SK-N-SH treated with all-trans-retinoic acid at 6 μM for 48 hours (cell line): ENCODE measurements around the gene OST4.

Experiments
- ATAC-seq: fragments of 200-7000 bp; cut with Tn5 transposase; 3 replicates; pipeline ENCODE4 v1.9.1; 2020; ENCODE audit warnings: mild to moderate bottlenecking, moderate library complexity
- ARNTL ChIP-seq: fragments of 450-650 bp; formaldehyde crosslinking; IDR thresholded peaks from 2 replicates; pipeline ENCODE4 v1.5.0; 2020; ENCODE audit warnings: low read depth, mild to moderate bottlenecking, moderate library complexity, borderline replicate concordance
- BACH2 ChIP-seq: fragments of 250-450 bp; sonication (Bioruptor Pico); IDR thresholded peaks from 2 replicates; pipeline ENCODE4 v1.9.0; 2021; ENCODE audit warnings: mild to moderate bottlenecking, borderline replicate concordance
- CSDC2 ChIP-seq: fragments of 250-450 bp; sonication (Bioruptor Pico); IDR thresholded peaks from 2 replicates; pipeline ENCODE4 v1.5.0; 2020; ENCODE audit warnings: mild to moderate bottlenecking, moderate library complexity
- ESRRG ChIP-seq: fragments of 250-450 bp; sonication (Bioruptor Pico); IDR thresholded peaks from 2 replicates; pipeline ENCODE4 v1.6.1; 2021; ENCODE audit warnings: mild to moderate bottlenecking
- GLIS3 ChIP-seq: fragments of 250-450 bp; sonication (Bioruptor Pico); IDR thresholded peaks from 2 replicates; pipeline ENCODE4 v1.5.0; 2020; ENCODE audit warnings: mild to moderate bottlenecking, moderate library complexity
- ISL1 ChIP-seq: fragments of 250-450 bp; sonication (Bioruptor Pico); IDR thresholded peaks from 2 replicates; pipeline ENCODE4 v2.1.2; 2022; ENCODE audit warnings: mild to moderate bottlenecking, moderate library complexity
- PPARA ChIP-seq: fragments of 250-450 bp; sonication (Bioruptor Pico); IDR thresholded peaks from 2 replicates; pipeline ENCODE4 v1.5.0; 2020; ENCODE audit warnings: mild to moderate bottlenecking, borderline replicate concordance
- RARB ChIP-seq: fragments of 250-450 bp; sonication (Bioruptor Pico); IDR thresholded peaks from 2 replicates; pipeline ENCODE4 v1.8.0; 2021; ENCODE audit warnings: mild to moderate bottlenecking, moderate library complexity
- TOX ChIP-seq: fragments of 250-450 bp; sonication (Bioruptor Pico); IDR thresholded peaks from 2 replicates; pipeline ENCODE4 v1.8.0; 2021; ENCODE audit warnings: mild to moderate bottlenecking, moderate library complexity, borderline replicate concordance
- ZFP3 ChIP-seq: fragments of 250-450 bp; sonication (Bioruptor Pico); IDR thresholded peaks from 2 replicates; pipeline ENCODE4 v1.5.0; 2020; ENCODE audit warnings: mild to moderate bottlenecking, moderate library complexity
- ZFP30 ChIP-seq: fragments of 450-650 bp; formaldehyde crosslinking; IDR thresholded peaks from 2 replicates; pipeline ENCODE4 v1.5.0; 2022; ENCODE audit warnings: mild to moderate bottlenecking, moderate library complexity
- ZNF8 ChIP-seq: fragments of 450-650 bp; formaldehyde crosslinking; IDR thresholded peaks from 2 replicates; pipeline ENCODE4 v1.5.0; 2020; ENCODE audit warnings: mild to moderate bottlenecking, moderate library complexity
- TF ChIP-seq, protein P1 (sequence below): fragments of 250-450 bp; sonication (Bioruptor Pico); IDR thresholded peaks from 2 replicates; pipeline ENCODE4 v1.8.0; 2021; ENCODE audit warnings: low read depth, mild to moderate bottlenecking, moderate library complexity, borderline replicate concordance
- TF ChIP-seq, protein P2 (sequence below): fragments of 250-450 bp; sonication (Bioruptor Pico); IDR thresholded peaks from 2 replicates; pipeline ENCODE4 v1.8.0; 2020; ENCODE audit warnings: mild to moderate bottlenecking, moderate library complexity, borderline replicate concordance
- TF ChIP-seq, protein P3 (sequence below): fragments of 250-450 bp; sonication (Bioruptor Pico); IDR thresholded peaks from 2 replicates; pipeline ENCODE4 v1.5.1; 2020; ENCODE audit warnings: low read depth, mild to moderate bottlenecking, moderate library complexity
- TF ChIP-seq, protein P4 (sequence below): fragments of 250-450 bp; sonication (Bioruptor Pico); IDR thresholded peaks from 2 replicates; pipeline ENCODE4 v1.5.1; 2021; ENCODE audit warnings: mild to moderate bottlenecking, moderate library complexity

OST4 gene

DNA sequence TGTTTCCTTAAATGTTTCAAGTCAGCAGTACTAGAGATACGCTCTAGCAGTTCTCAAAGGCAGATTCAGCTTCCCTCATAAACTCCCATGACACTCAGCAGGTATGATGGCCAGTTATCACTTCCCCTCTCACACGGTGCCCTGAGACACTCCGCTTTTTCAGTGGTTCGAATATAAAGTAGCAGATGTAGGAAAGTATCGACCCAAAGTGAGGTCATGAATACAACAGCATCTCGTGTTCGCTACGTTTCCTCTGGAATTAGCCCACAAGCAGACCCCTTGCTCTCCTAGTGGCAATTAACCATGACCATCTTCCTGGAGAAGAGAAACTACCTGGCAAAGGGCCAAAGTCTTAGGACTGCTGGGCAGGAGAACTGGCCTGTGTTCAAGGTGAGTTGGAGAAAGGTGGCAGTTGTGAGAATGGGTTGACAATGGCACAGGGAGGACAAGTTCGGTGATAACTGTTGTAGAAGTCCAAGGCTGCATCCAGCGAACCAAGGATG is 29.2 kb downstream of the OST4 start:
- no peak for ATAC-seq
- TF ChIP-seq ZNF8 (CRISPR knock-in tag) (no peak), ZFP3 (no peak), GLIS3 (CRISPR knock-in tag) (no peak), ARNTL (CRISPR knock-in tag) (no peak), RARB (CRISPR knock-in tag) (no peak), BACH2 (no peak), PPARA (CRISPR knock-in tag) (no peak), ISL1 (no peak)
- TF ChIP-seq, protein P1, sequence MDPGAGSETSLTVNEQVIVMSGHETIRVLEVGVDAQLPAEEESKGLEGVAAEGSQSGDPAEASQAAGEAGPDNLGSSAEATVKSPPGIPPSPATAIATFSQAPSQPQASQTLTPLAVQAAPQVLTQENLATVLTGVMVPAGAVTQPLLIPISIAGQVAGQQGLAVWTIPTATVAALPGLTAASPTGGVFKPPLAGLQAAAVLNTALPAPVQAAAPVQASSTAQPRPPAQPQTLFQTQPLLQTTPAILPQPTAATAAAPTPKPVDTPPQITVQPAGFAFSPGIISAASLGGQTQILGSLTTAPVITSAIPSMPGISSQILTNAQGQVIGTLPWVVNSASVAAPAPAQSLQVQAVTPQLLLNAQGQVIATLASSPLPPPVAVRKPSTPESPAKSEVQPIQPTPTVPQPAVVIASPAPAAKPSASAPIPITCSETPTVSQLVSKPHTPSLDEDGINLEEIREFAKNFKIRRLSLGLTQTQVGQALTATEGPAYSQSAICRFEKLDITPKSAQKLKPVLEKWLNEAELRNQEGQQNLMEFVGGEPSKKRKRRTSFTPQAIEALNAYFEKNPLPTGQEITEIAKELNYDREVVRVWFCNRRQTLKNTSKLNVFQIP (CRISPR knock-in tag), result no peak
- TF ChIP-seq, protein P2, sequence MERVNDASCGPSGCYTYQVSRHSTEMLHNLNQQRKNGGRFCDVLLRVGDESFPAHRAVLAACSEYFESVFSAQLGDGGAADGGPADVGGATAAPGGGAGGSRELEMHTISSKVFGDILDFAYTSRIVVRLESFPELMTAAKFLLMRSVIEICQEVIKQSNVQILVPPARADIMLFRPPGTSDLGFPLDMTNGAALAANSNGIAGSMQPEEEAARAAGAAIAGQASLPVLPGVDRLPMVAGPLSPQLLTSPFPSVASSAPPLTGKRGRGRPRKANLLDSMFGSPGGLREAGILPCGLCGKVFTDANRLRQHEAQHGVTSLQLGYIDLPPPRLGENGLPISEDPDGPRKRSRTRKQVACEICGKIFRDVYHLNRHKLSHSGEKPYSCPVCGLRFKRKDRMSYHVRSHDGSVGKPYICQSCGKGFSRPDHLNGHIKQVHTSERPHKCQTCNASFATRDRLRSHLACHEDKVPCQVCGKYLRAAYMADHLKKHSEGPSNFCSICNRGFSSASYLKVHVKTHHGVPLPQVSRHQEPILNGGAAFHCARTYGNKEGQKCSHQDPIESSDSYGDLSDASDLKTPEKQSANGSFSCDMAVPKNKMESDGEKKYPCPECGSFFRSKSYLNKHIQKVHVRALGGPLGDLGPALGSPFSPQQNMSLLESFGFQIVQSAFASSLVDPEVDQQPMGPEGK (CRISPR knock-in tag), result no peak
- TF ChIP-seq, protein P3, sequence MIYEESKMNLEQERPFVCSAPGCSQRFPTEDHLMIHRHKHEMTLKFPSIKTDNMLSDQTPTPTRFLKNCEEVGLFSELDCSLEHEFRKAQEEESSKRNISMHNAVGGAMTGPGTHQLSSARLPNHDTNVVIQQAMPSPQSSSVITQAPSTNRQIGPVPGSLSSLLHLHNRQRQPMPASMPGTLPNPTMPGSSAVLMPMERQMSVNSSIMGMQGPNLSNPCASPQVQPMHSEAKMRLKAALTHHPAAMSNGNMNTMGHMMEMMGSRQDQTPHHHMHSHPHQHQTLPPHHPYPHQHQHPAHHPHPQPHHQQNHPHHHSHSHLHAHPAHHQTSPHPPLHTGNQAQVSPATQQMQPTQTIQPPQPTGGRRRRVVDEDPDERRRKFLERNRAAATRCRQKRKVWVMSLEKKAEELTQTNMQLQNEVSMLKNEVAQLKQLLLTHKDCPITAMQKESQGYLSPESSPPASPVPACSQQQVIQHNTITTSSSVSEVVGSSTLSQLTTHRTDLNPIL (CRISPR knock-in tag), result no peak

DNA sequence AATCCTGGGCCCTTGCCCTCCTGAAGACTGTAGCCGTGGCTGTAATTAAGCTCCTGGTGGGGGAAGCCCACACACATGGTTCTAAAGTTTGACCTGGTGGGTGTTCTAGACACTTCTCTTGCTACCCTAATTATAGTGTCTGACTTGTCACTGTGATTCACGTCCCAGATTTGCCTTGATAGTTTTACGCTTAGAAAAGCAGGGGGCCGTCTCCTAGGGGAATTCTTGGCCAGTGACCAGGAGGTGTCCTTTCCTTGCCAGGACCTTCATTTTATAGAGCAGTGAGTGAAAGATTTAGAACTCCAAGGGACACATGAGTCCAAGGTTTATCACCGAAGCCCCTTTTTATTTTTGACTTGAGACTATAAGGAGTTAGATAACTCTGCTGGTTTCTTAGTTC is 29.7 kb downstream of the OST4 start:
- ATAC-seq, result no peak
- TF ChIP-seq, protein P1 (CRISPR knock-in tag), result no peak
- TF ChIP-seq ZFP30 (CRISPR knock-in tag), result no peak
- TF ChIP-seq, protein P2 (CRISPR knock-in tag), result no peak
- no peak for TF ChIP-seq PPARA (CRISPR knock-in tag)
- TF ChIP-seq, protein P4, sequence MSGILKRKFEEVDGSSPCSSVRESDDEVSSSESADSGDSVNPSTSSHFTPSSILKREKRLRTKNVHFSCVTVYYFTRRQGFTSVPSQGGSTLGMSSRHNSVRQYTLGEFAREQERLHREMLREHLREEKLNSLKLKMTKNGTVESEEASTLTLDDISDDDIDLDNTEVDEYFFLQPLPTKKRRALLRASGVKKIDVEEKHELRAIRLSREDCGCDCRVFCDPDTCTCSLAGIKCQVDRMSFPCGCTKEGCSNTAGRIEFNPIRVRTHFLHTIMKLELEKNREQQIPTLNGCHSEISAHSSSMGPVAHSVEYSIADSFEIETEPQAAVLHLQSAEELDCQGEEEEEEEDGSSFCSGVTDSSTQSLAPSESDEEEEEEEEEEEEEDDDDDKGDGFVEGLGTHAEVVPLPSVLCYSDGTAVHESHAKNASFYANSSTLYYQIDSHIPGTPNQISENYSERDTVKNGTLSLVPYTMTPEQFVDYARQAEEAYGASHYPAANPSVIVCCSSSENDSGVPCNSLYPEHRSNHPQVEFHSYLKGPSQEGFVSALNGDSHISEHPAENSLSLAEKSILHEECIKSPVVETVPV (CRISPR knock-in tag), result no peak

DNA sequence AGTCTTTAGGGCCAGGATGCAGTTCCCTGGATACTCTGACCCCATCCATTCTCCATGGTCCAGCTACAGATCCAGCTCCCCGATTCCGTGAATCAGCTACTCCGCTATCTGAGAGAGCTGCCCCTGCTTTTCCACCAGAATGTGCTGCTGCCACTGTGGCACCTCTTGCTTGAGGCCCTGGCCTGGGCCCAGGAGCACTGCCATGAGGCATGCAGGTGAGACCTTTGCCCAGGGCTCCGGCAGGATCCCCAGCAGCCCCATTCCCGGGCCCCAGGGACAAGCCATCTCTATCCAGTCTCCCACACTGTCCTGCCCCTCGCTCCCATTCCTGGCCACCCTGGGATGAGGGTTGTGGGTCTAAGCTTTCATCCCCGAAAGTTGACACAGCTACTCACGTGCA is 31.2 kb downstream of the OST4 start:
- TF ChIP-seq ZNF8 (CRISPR knock-in tag) (no peak), PPARA (CRISPR knock-in tag) (no peak), CSDC2 (no peak)
- TF ChIP-seq, protein P2 (CRISPR knock-in tag), result no peak
- ATAC-seq, result no peak

DNA sequence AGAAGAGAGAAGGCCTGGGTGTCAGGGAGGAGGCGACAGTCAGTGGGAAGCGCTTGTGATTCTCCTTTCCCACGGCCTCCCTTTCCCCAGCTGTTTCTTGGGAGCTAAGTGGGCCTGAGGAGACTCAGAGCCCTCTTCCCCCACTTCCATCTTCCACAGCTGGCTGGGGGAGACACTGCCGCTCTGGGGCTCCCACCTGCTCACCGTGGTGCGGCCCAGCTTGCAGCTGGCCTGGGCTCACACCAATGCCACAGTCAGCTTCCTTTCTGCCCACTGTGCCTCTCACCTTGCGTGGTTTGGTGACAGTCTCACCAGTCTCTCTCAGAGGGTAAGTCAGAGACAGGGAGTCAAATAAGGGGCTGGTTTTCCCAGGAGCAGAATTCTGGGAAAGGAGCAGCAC is 31.6 kb downstream of the OST4 start:
- TF ChIP-seq TOX (CRISPR knock-in tag) (no peak), ARNTL (CRISPR knock-in tag) (no peak), ESRRG (CRISPR knock-in tag) (no peak), ZFP30 (CRISPR knock-in tag) (no peak)
- TF ChIP-seq, protein P3 (CRISPR knock-in tag), result no peak
- TF ChIP-seq, all 23 proteins: peak for 0
- no peak for ATAC-seq
